Caco-2 (cell line): ENCODE measurements around the gene KRT17. TPM values are rescaled to one million over a fixed set of nuclear protein-coding genes. Genes with fewer than 3 reads are reported as not detected.

ENCODE experiments used
- BruUV-seq: library from RNA; stranded (reverse); fragments of 400-500 nt; replicated peaks from 2 replicates; lab custom pipeline; 2021; lab: Mats Ljungman, UMichigan
- CTCF ChIA-PET: fragments of 300-600 bp; sonication (Branson Sonifier 250); formaldehyde crosslinking; loops from one replicate; lab custom pipeline; 2022; ENCODE audit warnings: antibody characterized with exemption; lab: Charles Lee
- POLR2A ChIA-PET: fragments of 300-600 bp; sonication (Branson Sonifier 250); formaldehyde crosslinking; loops from one replicate; lab custom pipeline; 2022; ENCODE audit warnings: antibody characterized with exemption; lab: Charles Lee
- DNase-seq, 2 experiments: peaks; one replicate each; pipeline versions ENCODE4 v3.0.0 to v3.0.0-alpha.2; 2020 to 2022
- H3K27me3 ChIP-seq: replicated peaks from 2 replicates; pipeline ENCODE4 v1.6.0; 2011; ENCODE audit warnings: low read length; ENCODE audit not compliant: control insufficient read depth, insufficient read depth
- H3K36me3 ChIP-seq: 2 replicates; pipeline ENCODE4 v1.5.1; 2011; ENCODE audit warnings: low read length; ENCODE audit not compliant: control insufficient read depth, insufficient read depth
- H3K4me1 ChIP-seq: fragments of 250-450 bp; sonication (Bioruptor Pico); 2 replicates; pipeline ENCODE4 v1.5.1; 2020; ENCODE audit warnings: mild to moderate bottlenecking
- H3K4me3 ChIP-seq: 2 replicates; pipeline ENCODE4 v1.5.1; 2011; ENCODE audit warnings: low read depth, mild to moderate bottlenecking, control low read depth, low read length
- H3K9me3 ChIP-seq: fragments of 250-450 bp; sonication (Bioruptor Pico); 2 replicates; pipeline ENCODE4 v1.5.1; 2020; ENCODE audit warnings: mild to moderate bottlenecking, moderate library complexity
- H3K27ac Mint-ChIP-seq: one replicate; pipeline ENCODE4 v1.8.0; 2022; ENCODE audit warnings: mixed read lengths; ENCODE audit not compliant: unreplicated experiment
- H3K27me3 Mint-ChIP-seq: one replicate; pipeline ENCODE4 v1.8.0; 2022; ENCODE audit warnings: mixed read lengths; ENCODE audit not compliant: insufficient read depth, unreplicated experiment
- H3K36me3 Mint-ChIP-seq: one replicate; pipeline ENCODE4 v1.8.0; 2022; ENCODE audit warnings: mild to moderate bottlenecking, mixed read lengths; ENCODE audit not compliant: insufficient read depth, unreplicated experiment
- H3K4me1 Mint-ChIP-seq: one replicate; pipeline ENCODE4 v1.8.0; 2022; ENCODE audit warnings: low read depth, mixed read lengths; ENCODE audit not compliant: unreplicated experiment
- H3K4me3 Mint-ChIP-seq: one replicate; pipeline ENCODE4 v1.8.0; 2022; ENCODE audit warnings: mild to moderate bottlenecking, moderate library complexity, mixed read lengths; ENCODE audit not compliant: unreplicated experiment
- H3K9me3 Mint-ChIP-seq: one replicate; pipeline ENCODE4 v1.8.0; 2022; ENCODE audit warnings: mixed read lengths; ENCODE audit not compliant: unreplicated experiment
- CTCF ChIP-seq, 2 experiments: fragments of 200-600 bp in 1 of 2; IDR thresholded peaks; 1 replicate in 1 of 2; 2 replicates in 1 of 2; pipeline versions ENCODE4 v1.5.1 to v1.8.0; 2011 to 2022; ENCODE audit warnings: antibody characterized with exemption in 1 of 2, control low read depth in 1 of 2, inconsistent platforms in 1 of 2, low read depth in 1 of 2, low read length in 1 of 2, mild to moderate bottlenecking in 1 of 2, moderate library complexity in 1 of 2; ENCODE audit not compliant: insufficient read depth in 1 of 2, severe bottlenecking in 1 of 2, unreplicated experiment in 1 of 2
- intact Hi-C: fragments of 100-400 bp; cut with micrococcal nuclease; formaldehyde crosslinking; loops from one replicate; pipeline ENCODE4 v1.10.0; 2022; ENCODE audit not compliant: unreplicated experiment
- total RNA-seq: library from RNA; stranded (reverse); gene quantifications from 2 replicates; pipeline ENCODE4 v1.2.3, GENCODE V29; 2022

The KRT17 gene
- total RNA-seq, 1 experiment from 2014 or later = 2.8 TPM

- H3K4me3 ChIP-seq = no peak overlapping the region
- peak; percentile 60 to 80 for DNase-seq
- H3K36me3 Mint-ChIP-seq = no peaks in the 10 kb centered on the region
- H3K9me3 Mint-ChIP-seq = no peaks in the 10 kb centered on the region
- no peaks in the 10 kb centered on the region for H3K36me3 ChIP-seq
- no peaks in the 10 kb centered on the region for H3K27me3 ChIP-seq
- H3K4me1 ChIP-seq = peaks cover 35% of the 10 kb centered on the region
- intact Hi-C loops = no loop called here
- TF ChIP-seq CTCF (IDR thresholded peaks at IDR 0.05; ENCODE audit: insufficient read depth in 1 of 2, low read depth in 1 of 2, low read length in 1 of 2, severe bottlenecking in 1 of 2, unreplicated experiment in 1 of 2) = no peak
- ChIA-PET CTCF (interaction anchor here (0.8 to 2.0 kb wide), 4 partner anchors 9 to 118 kb away, joined by 3 to 24 read pairs (median 8); no protein-coding TSS in a partner anchor), POLR2A (interaction anchor here (0.9 to 1.0 kb wide), 2 partner anchors 35 to 126 kb away, joined by 3 to 5 read pairs; partner anchors contain the start of gene KRT19)
- no peaks in the 10 kb centered on the region for H3K27me3 Mint-ChIP-seq
- no peak overlapping the region for H3K4me3 Mint-ChIP-seq
- no peak overlapping the region for H3K27ac Mint-ChIP-seq
- BruUV-seq = no TSS peak
- no peaks in the 10 kb centered on the region for H3K9me3 ChIP-seq
- H3K4me1 Mint-ChIP-seq = peaks cover 7% of the 10 kb centered on the region
These were observed 29.7 kb upstream of the KRT17 start for GRCh38 chr17:41653892-41654677.

- Histone ChIP-seq H3K36me3 (no peaks in the 10 kb centered on the region), H3K27me3 (no peaks in the 10 kb centered on the region), H3K4me1 (peaks cover 38% of the 10 kb centered on the region), H3K4me3 (no peak overlapping the region), H3K9me3 (no peaks in the 10 kb centered on the region)
- no peak overlapping the region for H3K27ac Mint-ChIP-seq
- no TSS peak for BruUV-seq
- H3K4me1 Mint-ChIP-seq = peaks cover 7% of the 10 kb centered on the region
- no peak overlapping the region for H3K4me3 Mint-ChIP-seq
- peaks cover 4% of the 10 kb centered on the region for H3K36me3 Mint-ChIP-seq
- CTCF ChIA-PET = interaction anchor here (1.2 to 2.0 kb wide), 3 partner anchors 10 to 117 kb away, joined by 3 to 24 read pairs (median 7); no protein-coding TSS in a partner anchor
- POLR2A ChIA-PET = interaction anchor here (0.9 to 1.0 kb wide), 2 partner anchors 36 to 125 kb away, joined by 3 to 5 read pairs; partner anchors contain the start of gene KRT19
- no peaks in the 10 kb centered on the region for H3K9me3 Mint-ChIP-seq
- H3K27me3 Mint-ChIP-seq = no peaks in the 10 kb centered on the region
- TF ChIP-seq CTCF (IDR thresholded peaks at IDR 0.05; ENCODE audit: insufficient read depth in 1 of 2, low read depth in 1 of 2, low read length in 1 of 2, severe bottlenecking in 1 of 2, unreplicated experiment in 1 of 2) = no peak
- intact Hi-C loops = no loop called here
- no peak for DNase-seq
These were observed 29.0 kb upstream of the KRT17 start for GRCh38 chr17:41653421-41653820.

- no peak for DNase-seq
- Histone ChIP-seq H3K27me3 (no peaks in the 10 kb centered on the region), H3K4me1 (peaks cover 48% of the 10 kb centered on the region), H3K4me3 (no peak overlapping the region), H3K36me3 (no peaks in the 10 kb centered on the region), H3K9me3 (no peaks in the 10 kb centered on the region)
- Mint-ChIP-seq H3K4me1 (peaks cover 7% of the 10 kb centered on the region), H3K36me3 (peaks cover 6% of the 10 kb centered on the region), H3K27ac (peak overlapping the region; percentile 18), H3K9me3 (no peaks in the 10 kb centered on the region), H3K4me3 (no peak overlapping the region), H3K27me3 (no peaks in the 10 kb centered on the region)
- ChIA-PET POLR2A (no interaction called here), CTCF (interaction anchor here (1.7 to 2.0 kb wide), 3 partner anchors 11 to 103 kb away, joined by 4 to 24 read pairs (median 7); no protein-coding TSS in a partner anchor)
- intact Hi-C loops = no loop called here
- no TSS peak for BruUV-seq
- TF ChIP-seq CTCF (IDR thresholded peaks at IDR 0.05; ENCODE audit: insufficient read depth in 1 of 2, low read depth in 1 of 2, low read length in 1 of 2, severe bottlenecking in 1 of 2, unreplicated experiment in 1 of 2) = no peak
These were observed 28.1 kb upstream of the KRT17 start for GRCh38 chr17:41652461-41652970.
